CD14-positive monocyte (primary cell): ENCODE results near the gene CCDC3. TPM values are rescaled to one million over a fixed set of nuclear protein-coding genes. Genes with fewer than 3 reads are reported as not detected.

ENCODE experiments used
- DNase-seq, 3 donors: peaks; one replicate each; pipeline ENCODE4 v3.0.0-alpha.2; 2011 to 2022
- H2AFZ ChIP-seq: 2 replicates; pipeline ENCODE4 v1.6.0; 2012; ENCODE audit warnings: mild to moderate bottlenecking, low read depth, low read length, inconsistent platforms; ENCODE audit not compliant: insufficient read depth, poor library complexity, severe bottlenecking
- H3K27ac ChIP-seq, 2 donors: 1 replicate in 1 of 2; 2 replicates in 1 of 2; pipeline ENCODE4 v1.5.1; 2012 to 2013; ENCODE audit warnings: low read length in 2 of 2, control low read depth in 1 of 2, inconsistent platforms in 1 of 2, low read depth in 1 of 2, mild to moderate bottlenecking in 1 of 2
- H3K27me3 ChIP-seq, 2 donors: one replicate each; pipeline versions ENCODE4 v1.6.0 to v1.6.1; 2011 to 2013; ENCODE audit warnings: low read length in 2 of 2; ENCODE audit not compliant: control insufficient read depth in 2 of 2, insufficient read depth in 2 of 2
- H3K36me3 ChIP-seq, 2 donors: replicated peaks in 1 of 2; 1 replicate in 1 of 2; 2 replicates in 1 of 2; pipeline versions ENCODE4 v1.5.1 to v1.6.1; 2012 to 2013; ENCODE audit warnings: low read length in 2 of 2, control low read depth in 1 of 2, inconsistent platforms in 1 of 2, mild to moderate bottlenecking in 1 of 2; ENCODE audit not compliant: insufficient read depth in 2 of 2, control insufficient read depth in 1 of 2
- H3K4me1 ChIP-seq, 2 donors: 1 replicate in 1 of 2; 2 replicates in 1 of 2; pipeline versions ENCODE4 v1.5.1 to v1.6.1; 2012 to 2013; ENCODE audit warnings: low read length in 2 of 2, control low read depth in 1 of 2, inconsistent platforms in 1 of 2, mild to moderate bottlenecking in 1 of 2, moderate library complexity in 1 of 2; ENCODE audit not compliant: insufficient read depth in 2 of 2, control insufficient read depth in 1 of 2
- H3K4me2 ChIP-seq: replicated peaks from 2 replicates; pipeline ENCODE3; 2012; ENCODE audit warnings: low read length, moderate library complexity, mild to moderate bottlenecking; ENCODE audit not compliant: poor library complexity, severe bottlenecking; ENCODE audit errors: extremely low read depth
- H3K4me3 ChIP-seq, 3 experiments: fragments of 200-600 bp in 1 of 3; sonication (generic) in 1 of 3; replicated peaks in 1 of 3; 1 replicate in 2 of 3; 2 replicates in 1 of 3; pipeline ENCODE4 v1.5.1; 2011 to 2013; ENCODE audit warnings: low read length in 3 of 3, mild to moderate bottlenecking in 3 of 3, control low read depth in 2 of 3, low read depth in 2 of 3, inconsistent platforms in 1 of 3, moderate library complexity in 1 of 3
- H3K79me2 ChIP-seq: 2 replicates; pipeline ENCODE4 v1.6.0; 2012; ENCODE audit warnings: mild to moderate bottlenecking, control low read depth, inconsistent platforms, low read length, moderate library complexity; ENCODE audit not compliant: insufficient read depth
- H3K9ac ChIP-seq: 2 replicates; pipeline ENCODE4 v1.6.0; 2017; ENCODE audit warnings: low read length, mild to moderate bottlenecking; ENCODE audit not compliant: insufficient read depth, poor library complexity, severe bottlenecking
- H3K9me3 ChIP-seq, 2 donors: replicated peaks in 1 of 2; 1 replicate in 1 of 2; 2 replicates in 1 of 2; pipeline versions ENCODE4 v1.5.1 to v1.6.1; 2012 to 2013; ENCODE audit warnings: low read length in 2 of 2, control low read depth in 1 of 2; ENCODE audit not compliant: control insufficient read depth in 1 of 2, insufficient read depth in 1 of 2
- H4K20me1 ChIP-seq: 2 replicates; pipeline ENCODE4 v1.6.0; 2012; ENCODE audit warnings: mild to moderate bottlenecking, low read length, control low read depth, moderate library complexity; ENCODE audit not compliant: insufficient read depth
- H3K27ac Mint-ChIP-seq, 7 donors: one replicate each; pipeline ENCODE4 v1.8.0; 2020; ENCODE audit warnings: mild to moderate bottlenecking in 7 of 7, mixed read lengths in 7 of 7, moderate library complexity in 6 of 7, inconsistent platforms in 2 of 7
- H3K27me3 Mint-ChIP-seq, 3 donors: one replicate each; pipeline ENCODE4 v1.8.0; 2021 to 2022; ENCODE audit warnings: low read depth in 3 of 3, mild to moderate bottlenecking in 3 of 3, mixed read lengths in 3 of 3, moderate library complexity in 3 of 3, inconsistent platforms in 1 of 3
- H3K36me3 Mint-ChIP-seq, 2 donors: one replicate each; pipeline ENCODE4 v1.8.0; 2020; ENCODE audit warnings: mixed read lengths in 2 of 2, inconsistent platforms in 1 of 2, mild to moderate bottlenecking in 1 of 2
- H3K4me1 Mint-ChIP-seq: one replicate; pipeline ENCODE4 v1.8.0; 2020; ENCODE audit warnings: mild to moderate bottlenecking, mixed read lengths
- H3K4me3 Mint-ChIP-seq, 2 donors: one replicate each; pipeline ENCODE4 v1.8.0; 2020; ENCODE audit warnings: mild to moderate bottlenecking in 2 of 2, mixed read lengths in 2 of 2, moderate library complexity in 1 of 2
- H3K9me3 Mint-ChIP-seq, 7 donors: one replicate each; pipeline ENCODE4 v1.8.0; 2020 to 2022; ENCODE audit warnings: mixed read lengths in 7 of 7, mild to moderate bottlenecking in 6 of 7, moderate library complexity in 6 of 7, inconsistent platforms in 2 of 7
- WGBS: methylation state at CpG from one replicate; pipeline ENCODE4 v1.1.5; 2013; ENCODE audit warnings: missing lambda C conversion rate; ENCODE audit not compliant: insufficient coverage; 5-methylcytosine and 5-hydroxymethylcytosine counted together
- intact Hi-C, 2 donors: fragments of 100-400 bp; cut with micrococcal nuclease; formaldehyde crosslinking; loops; one replicate each; pipeline versions ENCODE4 v1.15.0 to v1.15.1; 2023
- polyA plus RNA-seq, 3 donors: library from polyadenylated mRNA; depleted of rRNA in 1 of 3; unstranded in 2 of 3; stranded (reverse) in 1 of 3; fragments of 300-500 nt in 2 of 3; fragments of >200 nt in 1 of 3; fragmentation: Illumina TruSeq in 2 of 3; gene quantifications; 1 replicate in 2 of 3; 2 replicates in 1 of 3; pipeline ENCODE4 v1.2.3, GENCODE V29; 2012 to 2021
- TF ChIP-seq, protein P1 (sequence below): fragments of 200-600 bp; IDR thresholded peaks from one replicate; pipeline ENCODE4 v1.8.0; 2022; ENCODE audit warnings: antibody characterized with exemption, mild to moderate bottlenecking

Gene CCDC3
- polyA plus RNA-seq, 3 donors = not detected

DNA sequence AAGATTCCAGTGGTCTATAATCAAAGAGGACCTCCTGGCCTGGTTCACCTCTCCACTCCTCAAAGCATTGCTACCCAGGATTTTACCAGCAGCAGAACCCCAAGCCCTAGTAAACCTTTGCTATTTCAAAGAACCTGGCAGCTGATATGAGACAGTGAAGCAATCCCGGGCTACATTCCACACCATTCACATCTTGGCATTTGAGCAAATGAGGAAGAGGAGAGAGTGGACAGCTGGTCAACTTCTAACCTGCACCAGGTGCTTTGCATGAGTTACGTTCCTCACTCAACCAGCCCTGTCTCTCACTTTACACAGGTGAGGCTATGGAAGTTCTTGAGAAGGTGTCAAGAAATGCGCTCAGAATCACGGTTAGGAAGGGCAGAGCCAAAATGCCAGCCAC is 1.1 kb downstream of the CCDC3 start:
- no peak overlapping the region for H3K4me3 ChIP-seq
- intact Hi-C loops = no loop called here
- Mint-ChIP-seq H3K4me1 (peaks cover 8% of the 10 kb centered on the region), H3K4me3 (peak overlapping the region in 1 of 2 donors; percentile 82), H3K27me3 (peaks cover 31 to 45% (median 32%) of the 10 kb centered on the region in 3 donors), H3K27ac (peak overlapping the region in 1 of 7 donors; percentile 77), H3K36me3 (no peaks in the 10 kb centered on the region), H3K9me3 (peaks cover 0 to 11% (median 0%) of the 10 kb centered on the region in 7 donors)
- 80% methylated on average over 2 of the region's 4 CpGs for WGBS
- no peaks in the 10 kb centered on the region for H3K4me1 ChIP-seq
- no peak overlapping the region for H3K27ac ChIP-seq
- TF ChIP-seq, protein P1, sequence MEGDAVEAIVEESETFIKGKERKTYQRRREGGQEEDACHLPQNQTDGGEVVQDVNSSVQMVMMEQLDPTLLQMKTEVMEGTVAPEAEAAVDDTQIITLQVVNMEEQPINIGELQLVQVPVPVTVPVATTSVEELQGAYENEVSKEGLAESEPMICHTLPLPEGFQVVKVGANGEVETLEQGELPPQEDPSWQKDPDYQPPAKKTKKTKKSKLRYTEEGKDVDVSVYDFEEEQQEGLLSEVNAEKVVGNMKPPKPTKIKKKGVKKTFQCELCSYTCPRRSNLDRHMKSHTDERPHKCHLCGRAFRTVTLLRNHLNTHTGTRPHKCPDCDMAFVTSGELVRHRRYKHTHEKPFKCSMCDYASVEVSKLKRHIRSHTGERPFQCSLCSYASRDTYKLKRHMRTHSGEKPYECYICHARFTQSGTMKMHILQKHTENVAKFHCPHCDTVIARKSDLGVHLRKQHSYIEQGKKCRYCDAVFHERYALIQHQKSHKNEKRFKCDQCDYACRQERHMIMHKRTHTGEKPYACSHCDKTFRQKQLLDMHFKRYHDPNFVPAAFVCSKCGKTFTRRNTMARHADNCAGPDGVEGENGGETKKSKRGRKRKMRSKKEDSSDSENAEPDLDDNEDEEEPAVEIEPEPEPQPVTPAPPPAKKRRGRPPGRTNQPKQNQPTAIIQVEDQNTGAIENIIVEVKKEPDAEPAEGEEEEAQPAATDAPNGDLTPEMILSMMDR = no peak
- no peaks in the 10 kb centered on the region for H4K20me1 ChIP-seq
- peaks cover 0 to 3% of the 10 kb centered on the region in 2 donors for H3K9me3 ChIP-seq
- H2AFZ ChIP-seq = no peak overlapping the region
- H3K27me3 ChIP-seq = peaks cover 34% of the 10 kb centered on the region in 2 donors
- no peak overlapping the region for H3K9ac ChIP-seq
- H3K36me3 ChIP-seq = no peaks in the 10 kb centered on the region
- DNase-seq = no peak
- H3K79me2 ChIP-seq = no peaks in the 10 kb centered on the region
- H3K4me2 ChIP-seq = no peak overlapping the region

GRCh38 chr10:12999849-13000248 is 1.7 kb downstream of the CCDC3 start:
- Histone ChIP-seq H3K9me3 (peaks cover 0 to 3% of the 10 kb centered on the region in 2 donors), H2AFZ (no peak overlapping the region), H3K36me3 (no peaks in the 10 kb centered on the region), H3K79me2 (no peaks in the 10 kb centered on the region), H3K4me3 (no peak overlapping the region), H3K27ac (no peak overlapping the region), H4K20me1 (no peaks in the 10 kb centered on the region), H3K4me2 (no peak overlapping the region), H3K4me1 (no peaks in the 10 kb centered on the region), H3K27me3 (peaks cover 34% of the 10 kb centered on the region in 2 donors), H3K9ac (no peak overlapping the region)
- intact Hi-C loops = no loop called here
- Mint-ChIP-seq H3K4me1 (peaks cover 8% of the 10 kb centered on the region), H3K27ac (no peak overlapping the region), H3K4me3 (peak overlapping the region in 1 of 2 donors; percentile 82), H3K9me3 (peaks cover 0 to 11% (median 0%) of the 10 kb centered on the region in 7 donors), H3K27me3 (peaks cover 30 to 45% (median 32%) of the 10 kb centered on the region in 3 donors), H3K36me3 (no peaks in the 10 kb centered on the region)
- no peak for DNase-seq
- TF ChIP-seq, protein P1 = no peak
- 100% methylated on average over 1 of the region's 6 CpGs for WGBS
